Stimulated activated CD8-positive, alpha-beta memory T cell treated with anti-CD3 and anti-CD28 coated beads, Interleukin-4, amount 100 ng/mL, for 24 hours (primary cell): Measurements from ENCODE around the gene ESPL1.

Experiments
- DNase-seq: peaks from one replicate; pipeline ENCODE4 v3.0.0-alpha.2; 2020; ENCODE audit warnings: low read depth

ESPL1 gene

DNA sequence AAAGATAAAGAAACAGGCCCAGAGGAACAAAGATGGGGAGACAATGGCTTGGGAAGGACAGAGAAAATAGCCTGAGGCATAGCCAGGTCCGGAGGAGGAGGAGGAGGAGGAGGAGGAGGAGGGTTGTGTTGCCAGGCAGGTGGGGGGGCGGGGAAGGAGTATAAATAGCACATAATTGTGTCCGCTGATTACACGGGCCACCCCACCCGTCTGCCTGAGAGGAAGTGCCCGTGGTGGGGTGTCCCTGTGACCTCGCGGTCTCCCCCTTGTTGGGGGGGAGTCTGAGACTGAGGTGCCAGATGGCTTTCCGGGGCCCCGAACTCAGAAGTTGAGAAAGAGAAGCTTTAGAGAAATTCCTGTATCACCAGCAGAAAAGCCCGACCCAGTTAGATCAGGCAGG lies 69.9 kb downstream of the ESPL1 start:
- no peak for DNase-seq

DNA sequence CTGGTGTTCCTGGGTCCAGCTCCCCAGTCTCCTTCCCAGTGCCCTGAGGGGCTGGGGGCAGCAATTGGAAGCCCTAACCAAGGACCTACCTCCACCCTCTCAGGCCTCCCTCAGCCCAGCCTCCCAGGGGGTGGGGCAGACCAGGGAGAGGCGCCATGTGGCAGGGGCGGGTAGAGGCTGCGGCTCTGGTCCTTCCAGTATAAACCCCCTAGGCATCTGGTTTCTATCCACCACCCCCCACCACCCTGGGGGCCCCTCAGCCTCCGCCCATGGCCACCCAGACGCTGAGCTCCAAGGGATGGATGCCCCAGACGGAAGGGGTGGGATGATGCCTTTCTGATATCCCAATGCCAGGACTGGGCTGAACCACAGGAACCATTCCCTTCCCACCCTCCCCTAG lies 70.8 kb downstream of the ESPL1 start:
- no peak for DNase-seq

DNA sequence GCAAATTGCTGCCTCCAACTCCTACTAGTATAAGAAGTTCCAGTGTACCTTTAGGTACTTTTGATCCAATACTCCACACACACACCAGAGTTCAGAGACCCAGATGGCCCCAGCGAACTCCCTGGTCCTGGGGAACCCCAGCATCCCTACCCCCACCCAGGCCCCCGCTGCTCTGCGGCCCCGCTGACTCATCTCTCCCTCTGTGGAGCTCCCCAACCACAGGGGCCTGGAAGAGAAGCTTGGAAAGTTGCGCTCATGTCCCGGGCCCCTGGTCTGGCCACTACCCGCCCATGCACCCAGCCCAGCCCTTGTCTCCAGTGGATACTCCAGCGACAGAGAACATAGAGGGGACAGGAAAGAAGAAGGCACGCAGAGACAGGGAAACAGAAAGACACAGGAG lies 72.3 kb downstream of the ESPL1 start:
- no peak for DNase-seq
